Renal cortex interstitium (tissue), 15 donors: ENCODE measurements around the gene FAM25A. TPM values are rescaled to one million over a fixed set of nuclear protein-coding genes. Genes with fewer than 3 reads are reported as not detected.
A peak's percentile ranks its signal among the peaks of the same experiment; 100 is the strongest.
"Not testable (repeated sequence)": the region's sequence is repeated elsewhere in the genome, so short reads cannot be mapped to it uniquely, and the experiment has no call there.

ENCODE experiments used
- DNase-seq, 11 donors: peaks; one replicate each; pipeline ENCODE4 v3.0.0-alpha.2; 2013; ENCODE audit warnings: low read depth in 9 of 11, low spot score in 4 of 11; ENCODE audit errors: extremely low read depth in 1 of 11
- long read RNA-seq, 16 experiments: transcript quantifications; one replicate each; lab custom pipeline, GENCODE V29; 2026
- polyA plus RNA-seq, 3 donors: library from polyadenylated mRNA; unstranded; fragments of 120-200 nt; gene quantifications; one replicate each; pipeline ENCODE4 v1.2.1, GENCODE V29; 2013; ENCODE audit not compliant: insufficient read length in 3 of 3

FAM25A gene
- polyA plus RNA-seq: not detected
- long read RNA-seq, donor 1: 0 reads
- long read RNA-seq, donor 2: 0 reads
- long read RNA-seq, donor 3: 0 reads
- long read RNA-seq, donor 4: 0 reads
- long read RNA-seq, donor 5: 0 reads
- long read RNA-seq, donor 6: 0 reads
- long read RNA-seq, donor 7: 0 reads
- long read RNA-seq, donor 8: 0 reads
- long read RNA-seq, donor 9: 0 reads
- long read RNA-seq, donor 10: 0 reads
- long read RNA-seq, donor 11: 0 reads
- long read RNA-seq, donor 12: 0 reads
- long read RNA-seq, donor 13: 0 reads
- long read RNA-seq, donor 14: 0 reads
- long read RNA-seq, donor 15: 0 reads
- long read RNA-seq, donor 16: 0 reads

- DNase-seq: not testable (repeated sequence)
Observed at GRCh38 chr10:87020056-87020455, at the start of gene FAM25A. TSS of gene FAM25A (plus strand) at chr10:87020294. CDS start at chr10:87020325, 31 bp downstream.

GRCh38 chr10:86970982-86971231 is 49.2 kb upstream of the FAM25A start:
- DNase-seq: no peak

DNA sequence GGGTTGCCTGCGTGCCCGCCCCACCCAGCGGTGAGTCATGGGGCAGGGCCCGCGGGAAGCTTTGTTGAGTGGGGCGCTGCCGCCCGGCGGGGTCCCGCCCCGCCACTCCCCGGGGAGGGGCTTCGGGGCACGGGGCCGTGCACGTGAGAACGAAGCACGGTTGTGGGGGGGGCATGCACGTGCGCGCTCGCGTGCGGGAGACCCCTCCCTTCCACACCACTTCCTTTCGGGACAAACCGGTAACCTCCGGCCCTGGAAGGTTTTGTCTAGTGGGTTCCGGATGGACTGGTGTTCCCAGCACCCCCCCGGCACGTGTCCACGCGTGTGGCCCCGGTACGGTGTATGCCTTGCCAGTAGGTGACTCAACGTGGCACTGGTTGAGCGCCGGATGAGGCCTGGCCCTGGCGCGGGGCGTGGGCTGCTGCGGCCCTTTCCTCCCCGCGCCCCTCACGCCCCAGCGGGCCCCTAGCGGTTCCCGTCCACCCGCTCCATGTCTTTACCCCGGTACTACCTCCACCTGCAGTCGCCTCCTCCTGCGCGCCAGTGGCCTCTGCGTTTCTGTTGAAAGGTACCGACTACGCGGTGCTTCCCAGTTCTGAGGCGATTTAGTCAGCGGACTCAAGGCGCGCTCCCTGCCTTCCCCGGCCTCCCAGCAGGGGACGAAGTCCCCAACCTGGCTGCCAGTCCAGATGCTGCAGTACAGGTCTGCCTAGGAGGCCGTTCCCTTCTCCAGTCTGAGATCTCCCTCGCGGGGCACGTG is 48.7 kb upstream of the FAM25A start:
- peak in 6 of 11 donors; percentile 64 to 78 (median 72) for DNase-seq

DNA sequence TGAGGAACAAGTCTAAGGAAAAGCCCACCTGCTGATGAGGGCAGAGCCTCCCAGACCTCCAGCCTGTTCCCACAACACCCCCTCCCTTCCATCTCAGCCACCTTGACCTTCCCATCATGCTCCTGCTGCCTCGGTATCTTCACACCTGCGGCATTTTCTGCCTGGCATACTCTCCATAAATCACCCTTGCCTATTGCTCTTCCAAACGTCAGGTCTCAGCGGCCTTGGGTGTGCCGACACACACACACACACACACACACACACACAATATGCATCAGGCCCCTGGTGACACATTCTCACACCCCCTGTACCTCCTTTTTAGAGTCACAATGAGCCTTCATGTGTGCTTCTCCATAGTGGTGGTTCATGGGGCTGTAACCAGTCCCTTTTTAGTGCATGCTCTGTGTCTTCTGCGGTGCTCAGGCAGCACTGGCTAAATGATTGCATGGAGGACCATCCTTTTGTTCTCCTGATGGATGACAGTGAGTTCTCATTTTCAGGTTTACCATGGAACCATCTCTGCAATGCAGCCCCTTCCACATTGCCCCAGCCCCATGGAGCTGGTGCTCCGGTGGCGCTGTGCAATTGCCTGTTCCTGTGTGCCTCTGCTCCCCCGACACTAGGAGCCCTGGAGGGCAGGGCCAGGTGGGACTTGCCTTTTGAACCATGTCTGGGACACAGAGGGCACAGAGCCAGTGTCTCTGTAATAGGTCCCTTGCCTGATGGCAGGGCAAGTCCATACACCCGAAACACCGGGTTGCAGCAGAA is 47.3 kb upstream of the FAM25A start:
- no peak for DNase-seq

DNA sequence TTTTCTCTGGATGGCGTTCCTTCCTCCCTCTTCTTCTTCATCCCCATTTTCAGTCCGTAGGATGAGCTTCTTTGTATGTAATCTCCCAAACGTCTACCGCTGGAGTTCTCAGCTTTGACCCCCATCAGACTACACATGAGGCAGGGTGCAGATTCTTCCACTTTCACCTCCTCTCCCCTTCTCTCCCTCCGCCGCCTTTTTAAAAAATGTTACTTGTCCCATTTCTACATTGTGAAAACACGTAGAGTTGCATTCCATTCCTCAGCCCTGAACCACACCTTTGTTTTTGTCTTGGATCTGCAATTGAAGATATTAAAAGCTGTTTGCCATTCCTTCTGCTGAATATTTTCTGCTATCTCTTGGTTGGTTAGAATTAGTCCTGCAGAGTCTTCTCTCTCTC is 45.6 kb upstream of the FAM25A start:
- DNase-seq: no peak

GRCh38 chr10:86976362-86977056 is 43.6 kb upstream of the FAM25A start:
- no peak for DNase-seq

- DNase-seq: not testable (repeated sequence)
Observed at GRCh38 chr10:86978457-86978856, 41.6 kb upstream of the FAM25A start.

GRCh38 chr10:86979296-86979818 is 40.7 kb upstream of the FAM25A start:
- no peak for DNase-seq

DNA sequence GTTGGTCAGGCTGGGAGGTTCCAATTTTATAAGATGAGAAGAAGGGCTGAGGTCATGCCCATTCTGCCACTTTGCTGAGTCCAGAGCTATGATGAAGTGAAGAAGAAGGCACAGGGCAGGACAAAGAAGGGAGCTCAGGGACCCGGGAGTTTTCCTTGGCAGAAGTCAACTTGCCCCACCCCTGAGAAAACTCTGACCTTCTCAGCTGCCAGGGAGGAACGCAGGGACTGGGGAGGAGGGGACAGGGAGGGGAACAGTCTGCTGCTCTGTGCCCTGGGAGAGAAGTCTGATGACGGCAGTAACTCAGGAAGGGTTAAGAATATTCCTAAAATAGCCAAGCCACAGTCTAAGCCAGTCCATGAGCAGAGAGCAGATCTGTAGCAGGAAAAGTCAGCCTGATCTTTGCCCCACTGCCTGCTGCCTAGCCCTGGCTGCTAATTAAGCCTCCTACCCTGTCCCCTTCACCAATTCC is 40.1 kb upstream of the FAM25A start:
- DNase-seq: no peak

DNA sequence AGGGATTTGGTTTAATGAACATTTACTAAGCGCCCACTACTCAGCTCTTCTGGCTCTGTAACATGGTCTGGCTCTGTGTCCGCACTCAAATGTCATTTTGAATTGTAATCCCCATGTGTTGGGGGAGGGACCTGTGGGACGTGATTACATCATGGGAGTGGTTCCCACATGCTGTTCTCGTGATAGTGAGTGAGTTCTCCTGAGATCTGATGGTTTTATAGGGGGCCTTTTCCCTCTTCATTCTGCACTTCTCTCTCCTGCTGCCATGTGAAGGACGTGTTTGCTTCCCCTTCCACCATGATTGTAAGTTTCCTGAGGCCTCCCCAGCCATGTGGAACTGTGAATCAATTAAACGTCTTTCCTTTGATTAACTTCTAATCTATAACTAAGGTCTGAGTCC is 39.1 kb upstream of the FAM25A start:
- not testable (repeated sequence) for DNase-seq

GRCh38 chr10:86981716-86982115 is 38.4 kb upstream of the FAM25A start:
- no peak for DNase-seq

DNA sequence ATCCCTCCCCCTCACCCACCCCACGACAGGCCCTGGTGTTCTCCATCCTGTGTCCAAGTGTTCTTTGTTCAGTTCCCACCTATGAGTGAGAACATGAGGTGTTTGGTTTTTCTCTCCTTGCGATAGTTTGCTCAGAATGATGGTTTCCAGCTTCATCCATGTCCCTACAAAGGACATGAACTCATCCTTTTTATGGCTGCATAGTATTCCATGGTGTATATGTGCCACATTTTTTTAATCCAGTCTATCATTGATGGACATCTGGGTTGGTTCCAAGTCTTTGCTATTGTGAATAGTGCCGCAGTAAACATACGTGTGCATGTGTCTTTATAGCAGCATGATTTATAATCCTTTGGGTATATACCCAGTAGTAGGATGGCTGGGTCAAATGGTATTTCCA is 35.6 kb upstream of the FAM25A start:
- not testable (repeated sequence) for DNase-seq

DNA sequence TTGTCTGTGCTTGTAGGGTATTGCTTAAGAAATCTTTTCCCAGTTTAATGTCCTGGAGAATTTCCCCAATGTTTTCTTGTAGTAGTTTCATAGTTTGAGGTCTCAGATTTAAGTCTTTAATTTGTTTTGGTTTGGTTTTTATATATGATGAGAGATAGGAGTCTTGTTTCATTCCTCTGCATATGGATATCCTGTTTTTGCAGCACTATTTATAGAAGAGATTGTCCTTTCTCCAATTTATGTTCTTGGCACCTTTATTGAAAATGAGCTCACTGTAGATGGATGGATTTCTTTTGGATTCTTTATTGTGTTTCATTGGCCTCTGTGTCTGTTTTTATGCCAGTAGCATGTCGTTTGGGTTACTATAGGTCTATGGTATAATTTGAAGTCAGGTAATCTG is 31.6 kb upstream of the FAM25A start:
- DNase-seq: no peak

DNA sequence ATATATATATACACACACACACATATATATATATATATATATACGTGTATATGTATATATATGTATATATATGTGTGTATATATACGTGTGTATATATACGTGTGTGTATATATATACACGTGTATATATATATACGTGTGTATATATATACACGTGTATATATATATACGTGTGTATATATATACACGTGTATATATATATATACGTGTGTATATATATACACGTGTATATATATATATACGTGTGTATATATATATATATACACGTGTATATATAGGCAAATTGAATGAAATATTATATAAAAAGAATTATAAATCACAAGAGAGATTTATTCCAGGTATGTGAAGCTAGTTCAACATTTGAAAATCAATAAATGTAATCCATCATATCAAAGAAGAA is 28.7 kb upstream of the FAM25A start:
- not testable (repeated sequence) for DNase-seq

DNA sequence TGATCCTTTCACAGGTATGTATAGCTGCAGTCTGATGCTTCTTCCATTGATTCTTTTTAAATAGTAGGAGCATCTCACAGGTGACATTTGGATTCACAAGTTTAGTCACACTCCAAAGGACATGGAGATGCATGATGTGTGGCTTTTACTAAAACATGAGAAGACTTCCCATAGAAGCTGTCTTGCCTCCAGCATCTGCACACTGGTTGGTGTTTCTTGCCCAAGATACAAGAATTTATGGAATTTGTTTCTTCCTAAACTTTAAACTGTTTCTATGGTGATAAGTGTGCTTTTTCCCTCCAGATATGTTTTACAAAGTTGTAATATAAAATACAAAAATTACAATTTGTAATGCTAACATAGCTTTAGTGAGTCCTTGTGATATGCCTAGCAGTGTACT is 27.6 kb upstream of the FAM25A start:
- no peak for DNase-seq

GRCh38 chr10:86992929-86993328 is 27.2 kb upstream of the FAM25A start:
- no peak for DNase-seq

- DNase-seq: not testable (repeated sequence)
Observed at GRCh38 chr10:86999802-87000403, 20.2 kb upstream of the FAM25A start.

DNA sequence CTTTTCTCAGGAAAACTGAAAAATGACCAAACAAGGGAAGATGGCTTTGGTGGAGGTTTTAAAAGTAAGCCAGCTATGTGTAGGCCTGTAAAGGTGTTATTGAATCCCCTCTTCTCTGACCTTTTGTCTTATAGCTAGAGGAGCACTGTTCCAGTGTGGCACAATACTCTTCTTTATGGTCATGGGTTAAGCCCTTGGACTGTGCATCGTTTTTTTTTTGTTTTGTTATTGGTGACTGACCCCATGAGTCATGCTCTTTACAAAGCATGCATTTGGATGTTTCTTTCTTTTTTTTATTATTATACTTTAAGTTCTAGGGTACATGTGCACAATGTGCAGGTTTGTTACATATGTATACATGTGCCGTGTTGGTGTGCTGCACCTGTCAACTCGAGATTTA is 19.6 kb upstream of the FAM25A start:
- DNase-seq: no peak

GRCh38 chr10:87007124-87007523 is 13.0 kb upstream of the FAM25A start:
- DNase-seq: not testable (repeated sequence)
